ENCODE data around the gene RUFY2.

DNA sequence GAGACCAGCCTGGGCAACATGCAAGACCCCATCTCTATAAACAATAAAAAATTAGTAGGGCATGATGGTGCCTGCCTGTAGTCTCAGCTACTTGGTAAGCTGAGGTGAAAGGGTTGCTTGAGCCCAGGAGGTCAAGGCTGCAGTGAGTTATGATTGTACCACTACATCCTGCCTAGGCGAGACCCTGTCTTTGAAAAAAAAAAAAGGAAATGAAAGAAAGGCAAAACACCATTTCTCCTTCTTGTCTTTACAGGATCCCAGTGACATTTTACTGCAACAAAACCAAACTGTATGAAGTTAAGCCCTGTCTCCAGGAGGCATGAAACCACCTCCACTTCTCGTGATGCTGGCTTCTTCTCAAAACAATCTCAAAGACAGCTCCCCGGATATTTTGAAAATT is 44.5 kb downstream of the RUFY2 start:
- no peak for TF ChIP-seq EZH2 (IDR thresholded peaks at IDR 0.05; ENCODE audit: low read depth, unreplicated experiment)
- no peak for TF ChIP-seq CTCF (conservative IDR thresholded peaks at IDR 0.05; ENCODE audit: low read depth in 2 of 2)
- TF ChIP-seq POLR2AphosphoS5 (IDR thresholded peaks at IDR 0.05; ENCODE audit: low read depth), result no peak
- TF ChIP-seq, protein P1, sequence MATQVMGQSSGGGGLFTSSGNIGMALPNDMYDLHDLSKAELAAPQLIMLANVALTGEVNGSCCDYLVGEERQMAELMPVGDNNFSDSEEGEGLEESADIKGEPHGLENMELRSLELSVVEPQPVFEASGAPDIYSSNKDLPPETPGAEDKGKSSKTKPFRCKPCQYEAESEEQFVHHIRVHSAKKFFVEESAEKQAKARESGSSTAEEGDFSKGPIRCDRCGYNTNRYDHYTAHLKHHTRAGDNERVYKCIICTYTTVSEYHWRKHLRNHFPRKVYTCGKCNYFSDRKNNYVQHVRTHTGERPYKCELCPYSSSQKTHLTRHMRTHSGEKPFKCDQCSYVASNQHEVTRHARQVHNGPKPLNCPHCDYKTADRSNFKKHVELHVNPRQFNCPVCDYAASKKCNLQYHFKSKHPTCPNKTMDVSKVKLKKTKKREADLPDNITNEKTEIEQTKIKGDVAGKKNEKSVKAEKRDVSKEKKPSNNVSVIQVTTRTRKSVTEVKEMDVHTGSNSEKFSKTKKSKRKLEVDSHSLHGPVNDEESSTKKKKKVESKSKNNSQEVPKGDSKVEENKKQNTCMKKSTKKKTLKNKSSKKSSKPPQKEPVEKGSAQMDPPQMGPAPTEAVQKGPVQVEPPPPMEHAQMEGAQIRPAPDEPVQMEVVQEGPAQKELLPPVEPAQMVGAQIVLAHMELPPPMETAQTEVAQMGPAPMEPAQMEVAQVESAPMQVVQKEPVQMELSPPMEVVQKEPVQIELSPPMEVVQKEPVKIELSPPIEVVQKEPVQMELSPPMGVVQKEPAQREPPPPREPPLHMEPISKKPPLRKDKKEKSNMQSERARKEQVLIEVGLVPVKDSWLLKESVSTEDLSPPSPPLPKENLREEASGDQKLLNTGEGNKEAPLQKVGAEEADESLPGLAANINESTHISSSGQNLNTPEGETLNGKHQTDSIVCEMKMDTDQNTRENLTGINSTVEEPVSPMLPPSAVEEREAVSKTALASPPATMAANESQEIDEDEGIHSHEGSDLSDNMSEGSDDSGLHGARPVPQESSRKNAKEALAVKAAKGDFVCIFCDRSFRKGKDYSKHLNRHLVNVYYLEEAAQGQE (IDR thresholded peaks at IDR 0.05; ENCODE audit: unreplicated experiment), result no peak
- TF ChIP-seq CREB1 (CRISPR knock-in tag; IDR thresholded peaks at IDR 0.05; ENCODE audit: low read depth), result no peak
- no peak for TF ChIP-seq JUNB (IDR thresholded peaks at IDR 0.05; ENCODE audit: unreplicated experiment)
- TF ChIP-seq, protein P2, sequence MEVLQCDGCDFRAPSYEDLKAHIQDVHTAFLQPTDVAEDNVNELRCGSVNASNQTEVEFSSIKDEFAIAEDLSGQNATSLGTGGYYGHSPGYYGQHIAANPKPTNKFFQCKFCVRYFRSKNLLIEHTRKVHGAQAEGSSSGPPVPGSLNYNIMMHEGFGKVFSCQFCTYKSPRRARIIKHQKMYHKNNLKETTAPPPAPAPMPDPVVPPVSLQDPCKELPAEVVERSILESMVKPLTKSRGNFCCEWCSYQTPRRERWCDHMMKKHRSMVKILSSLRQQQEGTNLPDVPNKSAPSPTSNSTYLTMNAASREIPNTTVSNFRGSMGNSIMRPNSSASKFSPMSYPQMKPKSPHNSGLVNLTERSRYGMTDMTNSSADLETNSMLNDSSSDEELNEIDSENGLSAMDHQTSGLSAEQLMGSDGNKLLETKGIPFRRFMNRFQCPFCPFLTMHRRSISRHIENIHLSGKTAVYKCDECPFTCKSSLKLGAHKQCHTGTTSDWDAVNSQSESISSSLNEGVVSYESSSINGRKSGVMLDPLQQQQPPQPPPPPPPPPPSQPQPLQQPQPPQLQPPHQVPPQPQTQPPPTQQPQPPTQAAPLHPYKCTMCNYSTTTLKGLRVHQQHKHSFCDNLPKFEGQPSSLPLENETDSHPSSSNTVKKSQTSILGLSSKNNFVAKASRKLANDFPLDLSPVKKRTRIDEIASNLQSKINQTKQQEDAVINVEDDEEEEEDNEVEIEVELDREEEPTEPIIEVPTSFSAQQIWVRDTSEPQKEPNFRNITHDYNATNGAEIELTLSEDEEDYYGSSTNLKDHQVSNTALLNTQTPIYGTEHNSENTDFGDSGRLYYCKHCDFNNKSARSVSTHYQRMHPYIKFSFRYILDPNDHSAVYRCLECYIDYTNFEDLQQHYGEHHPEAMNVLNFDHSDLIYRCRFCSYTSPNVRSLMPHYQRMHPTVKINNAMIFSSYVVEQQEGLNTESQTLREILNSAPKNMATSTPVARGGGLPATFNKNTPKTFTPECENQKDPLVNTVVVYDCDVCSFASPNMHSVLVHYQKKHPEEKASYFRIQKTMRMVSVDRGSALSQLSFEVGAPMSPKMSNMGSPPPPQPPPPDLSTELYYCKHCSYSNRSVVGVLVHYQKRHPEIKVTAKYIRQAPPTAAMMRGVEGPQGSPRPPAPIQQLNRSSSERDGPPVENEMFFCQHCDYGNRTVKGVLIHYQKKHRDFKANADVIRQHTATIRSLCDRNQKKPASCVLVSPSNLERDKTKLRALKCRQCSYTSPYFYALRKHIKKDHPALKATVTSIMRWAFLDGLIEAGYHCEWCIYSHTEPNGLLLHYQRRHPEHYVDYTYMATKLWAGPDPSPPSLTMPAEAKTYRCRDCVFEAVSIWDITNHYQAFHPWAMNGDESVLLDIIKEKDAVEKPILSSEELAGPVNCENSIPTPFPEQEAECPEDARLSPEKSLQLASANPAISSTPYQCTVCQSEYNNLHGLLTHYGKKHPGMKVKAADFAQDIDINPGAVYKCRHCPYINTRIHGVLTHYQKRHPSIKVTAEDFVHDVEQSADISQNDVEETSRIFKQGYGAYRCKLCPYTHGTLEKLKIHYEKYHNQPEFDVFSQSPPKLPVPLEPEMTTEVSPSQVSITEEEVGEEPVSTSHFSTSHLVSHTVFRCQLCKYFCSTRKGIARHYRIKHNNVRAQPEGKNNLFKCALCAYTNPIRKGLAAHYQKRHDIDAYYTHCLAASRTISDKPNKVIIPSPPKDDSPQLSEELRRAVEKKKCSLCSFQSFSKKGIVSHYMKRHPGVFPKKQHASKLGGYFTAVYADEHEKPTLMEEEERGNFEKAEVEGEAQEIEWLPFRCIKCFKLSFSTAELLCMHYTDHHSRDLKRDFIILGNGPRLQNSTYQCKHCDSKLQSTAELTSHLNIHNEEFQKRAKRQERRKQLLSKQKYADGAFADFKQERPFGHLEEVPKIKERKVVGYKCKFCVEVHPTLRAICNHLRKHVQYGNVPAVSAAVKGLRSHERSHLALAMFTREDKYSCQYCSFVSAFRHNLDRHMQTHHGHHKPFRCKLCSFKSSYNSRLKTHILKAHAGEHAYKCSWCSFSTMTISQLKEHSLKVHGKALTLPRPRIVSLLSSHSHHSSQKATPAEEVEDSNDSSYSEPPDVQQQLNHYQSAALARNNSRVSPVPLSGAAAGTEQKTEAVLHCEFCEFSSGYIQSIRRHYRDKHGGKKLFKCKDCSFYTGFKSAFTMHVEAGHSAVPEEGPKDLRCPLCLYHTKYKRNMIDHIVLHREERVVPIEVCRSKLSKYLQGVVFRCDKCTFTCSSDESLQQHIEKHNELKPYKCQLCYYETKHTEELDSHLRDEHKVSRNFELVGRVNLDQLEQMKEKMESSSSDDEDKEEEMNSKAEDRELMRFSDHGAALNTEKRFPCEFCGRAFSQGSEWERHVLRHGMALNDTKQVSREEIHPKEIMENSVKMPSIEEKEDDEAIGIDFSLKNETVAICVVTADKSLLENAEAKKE (CRISPR knock-in tag; IDR thresholded peaks at IDR 0.05), result no peak
- TF ChIP-seq NANOG (IDR thresholded peaks at IDR 0.05; ENCODE audit: borderline replicate concordance), result no peak
- TF ChIP-seq ZNF331 (CRISPR knock-in tag; IDR thresholded peaks at IDR 0.05; ENCODE audit: low read depth), result no peak
- no peak for TF ChIP-seq EZH2phosphoT487 (IDR thresholded peaks at IDR 0.05; ENCODE audit: unreplicated experiment)
- TF ChIP-seq ZNF114 (CRISPR knock-in tag; IDR thresholded peaks at IDR 0.05), result no peak
- no peak for TF ChIP-seq ETS1 (IDR thresholded peaks at IDR 0.05)

Data from GM23338 (cell line).